ENCODE measurements around the gene ATXN1. TPM values are rescaled to one million over a fixed set of nuclear protein-coding genes. Genes with fewer than 3 reads are reported as not detected.

ATXN1 gene
- total RNA-seq, 1 experiment from 2014 or later = 7.6 TPM

- H3K36me3 ChIP-seq (replicated peaks; ENCODE audit: control insufficient read depth, insufficient read depth, low read length) = no peaks in the 10 kb centered on the region
- H3K27me3 ChIP-seq (ENCODE audit: control insufficient read depth, insufficient read depth, low read length) = no peaks in the 10 kb centered on the region
- DNase-seq = peak; percentile 15
- H3K4me3 ChIP-seq (ENCODE audit: insufficient read depth, low read depth, low read length) = no peak overlapping the region
These were observed 241.7 kb downstream of the ATXN1 start for GRCh38 chr6:16519265-16520242.

DNA sequence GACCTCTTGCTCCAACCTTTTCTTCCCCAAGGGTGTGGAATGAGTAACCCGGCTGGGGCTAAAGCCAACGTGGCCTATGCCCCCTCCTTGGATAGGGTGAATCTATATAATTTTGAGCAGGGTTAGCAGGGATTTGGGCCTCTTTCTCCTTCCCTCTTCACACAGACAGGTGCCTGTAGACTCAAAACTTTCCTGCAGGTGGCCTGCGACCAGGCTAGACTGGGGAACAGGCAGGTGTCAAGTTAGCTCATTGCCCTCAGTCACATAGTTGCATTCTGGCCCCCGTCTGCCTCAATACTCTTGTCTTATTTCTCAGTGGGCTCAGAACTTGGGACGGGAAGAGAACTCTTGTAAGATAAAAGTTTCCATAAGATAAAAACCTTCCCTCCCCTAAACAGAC, 243.0 kb downstream of the ATXN1 start:
- DNase-seq = peak; percentile 22
- H3K27me3 ChIP-seq (ENCODE audit: control insufficient read depth, insufficient read depth, low read length) = no peaks in the 10 kb centered on the region

GRCh38 chr6:16514249-16514648, 247.0 kb downstream of the ATXN1 start:
- DNase-seq = peak; percentile 42
- Histone ChIP-seq H3K4me3 (ENCODE audit: insufficient read depth, low read depth, low read length) (no peak overlapping the region), H3K36me3 (replicated peaks; ENCODE audit: control insufficient read depth, insufficient read depth, low read length) (no peaks in the 10 kb centered on the region), H3K27me3 (ENCODE audit: control insufficient read depth, insufficient read depth, low read length) (no peaks in the 10 kb centered on the region)

More for the DNA sequence above, 243.0 kb downstream of the ATXN1 start:
- Histone ChIP-seq H3K36me3 (replicated peaks; ENCODE audit: control insufficient read depth, insufficient read depth, low read length) (no peaks in the 10 kb centered on the region), H3K4me3 (ENCODE audit: insufficient read depth, low read depth, low read length) (no peak overlapping the region)

DNA sequence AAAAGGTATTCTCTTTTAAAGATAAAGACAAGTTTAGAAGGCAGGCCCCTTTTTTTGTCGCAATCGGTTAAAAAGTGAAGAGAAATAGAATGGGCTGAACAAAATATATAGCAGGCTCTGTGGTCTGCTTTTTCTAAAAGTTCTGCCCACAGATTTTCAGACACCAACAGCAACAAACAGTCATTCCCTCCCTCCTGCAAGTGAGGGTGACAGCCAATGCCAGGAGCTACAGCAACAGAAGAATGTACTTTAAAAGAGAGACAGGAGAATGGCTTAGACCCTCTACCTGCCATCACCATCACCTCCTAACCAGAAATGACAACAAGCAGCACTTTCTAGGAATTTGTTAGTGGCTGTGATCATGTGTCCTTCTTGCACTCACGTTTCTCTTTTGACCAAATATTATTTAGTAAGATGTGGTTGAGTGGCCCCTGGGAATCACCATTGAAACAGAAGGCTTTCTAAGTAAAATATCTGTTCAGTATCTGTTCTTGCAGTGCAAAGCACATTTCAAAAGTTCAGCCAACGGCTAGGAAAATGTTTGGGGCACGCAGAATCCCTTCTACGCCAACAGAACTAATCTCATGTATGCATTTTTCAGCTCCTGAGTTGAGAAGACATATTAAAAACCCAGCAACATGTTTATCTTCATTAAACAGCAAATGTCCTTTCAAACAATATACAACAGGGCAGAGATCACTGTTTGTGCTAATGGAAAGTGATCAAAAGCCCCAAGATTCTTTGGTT, 248.5 kb downstream of the ATXN1 start:
- no peak overlapping the region for H3K4me3 ChIP-seq (ENCODE audit: insufficient read depth, low read depth, low read length)

DNA sequence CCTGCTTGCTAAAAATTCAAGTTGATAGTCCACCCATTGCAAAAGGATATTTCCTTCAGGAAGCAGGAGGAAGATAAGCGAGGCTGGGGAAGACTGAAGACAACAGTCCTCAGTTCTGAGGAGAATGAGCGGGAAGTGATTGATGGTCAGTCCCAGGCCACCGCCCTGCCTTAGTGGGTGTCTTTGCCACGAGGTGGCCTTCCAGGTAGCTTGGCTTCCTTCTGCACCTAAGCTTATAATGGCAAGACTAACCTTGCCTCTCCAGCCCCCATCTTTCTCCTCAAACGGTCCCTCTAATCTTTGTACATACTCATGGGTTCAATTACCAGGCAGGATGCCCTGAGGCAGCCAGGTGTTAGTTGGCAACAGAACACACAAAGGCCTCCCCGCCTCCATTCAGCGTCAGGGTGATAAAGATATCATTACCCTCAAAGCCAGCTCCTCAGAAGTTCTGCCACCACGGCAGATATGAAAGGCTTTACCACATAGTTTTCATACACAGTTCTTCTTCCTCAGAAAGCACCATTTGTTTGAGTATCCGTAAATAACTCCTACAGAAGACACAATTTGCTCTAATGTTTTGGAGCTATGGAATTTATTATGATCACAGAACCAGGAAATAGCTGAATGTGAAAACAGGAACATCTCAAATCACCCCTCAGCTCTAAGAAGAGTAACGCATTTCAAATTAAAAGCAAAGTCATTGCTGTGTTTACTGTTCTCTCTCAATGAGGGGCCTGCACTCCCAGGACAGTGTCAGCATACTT, 249.4 kb downstream of the ATXN1 start:
- Histone ChIP-seq H3K27me3 (ENCODE audit: control insufficient read depth, insufficient read depth, low read length) (no peaks in the 10 kb centered on the region), H3K36me3 (replicated peaks; ENCODE audit: control insufficient read depth, insufficient read depth, low read length) (no peaks in the 10 kb centered on the region), H3K4me3 (ENCODE audit: insufficient read depth, low read depth, low read length) (no peak overlapping the region)
- DNase-seq = no peak

More for the DNA sequence above, 248.5 kb downstream of the ATXN1 start:
- DNase-seq = no peak
- H3K36me3 ChIP-seq (replicated peaks; ENCODE audit: control insufficient read depth, insufficient read depth, low read length) = no peaks in the 10 kb centered on the region
- no peaks in the 10 kb centered on the region for H3K27me3 ChIP-seq (ENCODE audit: control insufficient read depth, insufficient read depth, low read length)

DNA sequence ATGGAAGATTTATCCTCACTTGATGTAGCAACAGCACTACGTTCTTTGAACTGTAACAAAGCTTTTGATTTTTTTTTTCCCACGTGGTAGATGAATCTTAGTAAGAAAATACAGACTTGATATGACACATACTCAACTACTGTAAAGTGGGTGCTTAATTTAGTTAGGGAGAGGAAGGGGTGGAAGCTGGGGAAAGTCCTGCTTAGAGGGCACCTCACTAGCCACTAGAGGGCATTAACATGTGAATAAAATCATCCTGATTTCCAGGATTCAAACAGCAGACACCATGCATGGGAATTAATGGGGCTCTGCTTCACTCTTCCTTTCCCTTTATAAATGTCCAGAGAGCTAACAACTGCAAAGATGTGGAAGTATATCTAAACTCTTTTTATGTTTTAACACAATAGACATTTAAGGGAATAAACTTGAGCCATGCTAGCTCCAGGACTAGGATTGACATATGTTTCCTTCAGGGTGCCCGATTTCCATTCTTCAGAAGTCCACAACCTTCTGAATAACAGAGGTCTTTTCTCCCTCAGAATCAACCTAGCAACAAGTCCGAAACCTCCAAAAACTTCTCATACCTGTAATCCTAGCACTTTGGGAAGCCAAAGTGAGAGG, 250.1 kb downstream of the ATXN1 start:
- Histone ChIP-seq H3K4me3 (ENCODE audit: insufficient read depth, low read depth, low read length) (no peak overlapping the region), H3K27me3 (ENCODE audit: control insufficient read depth, insufficient read depth, low read length) (no peaks in the 10 kb centered on the region), H3K36me3 (replicated peaks; ENCODE audit: control insufficient read depth, insufficient read depth, low read length) (no peaks in the 10 kb centered on the region)
- DNase-seq = peak; percentile 19

- no peaks in the 10 kb centered on the region for H3K36me3 ChIP-seq (replicated peaks; ENCODE audit: control insufficient read depth, insufficient read depth, low read length)
- no peak for DNase-seq
- no peak overlapping the region for H3K4me3 ChIP-seq (ENCODE audit: insufficient read depth, low read depth, low read length)
- no peaks in the 10 kb centered on the region for H3K27me3 ChIP-seq (ENCODE audit: control insufficient read depth, insufficient read depth, low read length)
These were observed 251.0 kb downstream of the ATXN1 start for GRCh38 chr6:16510245-16510644.

- Histone ChIP-seq H3K36me3 (replicated peaks; ENCODE audit: control insufficient read depth, insufficient read depth, low read length) (no peaks in the 10 kb centered on the region), H3K27me3 (ENCODE audit: control insufficient read depth, insufficient read depth, low read length) (no peaks in the 10 kb centered on the region), H3K4me3 (ENCODE audit: insufficient read depth, low read depth, low read length) (no peak overlapping the region)
- no peak for DNase-seq
These were observed 252.3 kb downstream of the ATXN1 start for GRCh38 chr6:16508959-16509358.

- Histone ChIP-seq H3K27me3 (ENCODE audit: control insufficient read depth, insufficient read depth, low read length) (no peaks in the 10 kb centered on the region), H3K36me3 (replicated peaks; ENCODE audit: control insufficient read depth, insufficient read depth, low read length) (no peaks in the 10 kb centered on the region), H3K4me3 (ENCODE audit: insufficient read depth, low read depth, low read length) (no peak overlapping the region)
- DNase-seq = no peak
These were observed 255.4 kb downstream of the ATXN1 start for GRCh38 chr6:16505711-16506357.

DNA sequence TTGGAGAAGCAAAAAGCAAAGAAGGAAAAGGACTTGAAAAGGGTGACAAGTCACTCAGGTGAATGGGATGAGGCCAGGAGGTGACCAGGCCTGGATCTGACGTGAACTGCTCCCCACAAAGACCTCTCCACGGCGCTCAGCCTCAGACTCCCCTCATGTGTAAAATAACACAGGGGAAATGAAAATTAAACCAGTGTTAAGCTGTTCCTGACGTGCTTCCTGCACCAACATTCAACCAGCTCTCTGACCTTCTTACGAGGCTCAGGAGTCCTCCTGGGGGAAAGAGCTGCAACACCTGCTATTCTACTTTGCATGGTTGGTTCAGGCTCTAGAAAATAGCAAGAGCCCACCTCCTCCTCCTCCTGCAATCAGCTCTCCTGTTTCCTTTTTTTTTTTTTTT, 256.7 kb downstream of the ATXN1 start:
- Histone ChIP-seq H3K4me3 (ENCODE audit: insufficient read depth, low read depth, low read length) (no peak overlapping the region), H3K27me3 (ENCODE audit: control insufficient read depth, insufficient read depth, low read length) (no peaks in the 10 kb centered on the region), H3K36me3 (replicated peaks; ENCODE audit: control insufficient read depth, insufficient read depth, low read length) (no peaks in the 10 kb centered on the region)
- DNase-seq = no peak

DNA sequence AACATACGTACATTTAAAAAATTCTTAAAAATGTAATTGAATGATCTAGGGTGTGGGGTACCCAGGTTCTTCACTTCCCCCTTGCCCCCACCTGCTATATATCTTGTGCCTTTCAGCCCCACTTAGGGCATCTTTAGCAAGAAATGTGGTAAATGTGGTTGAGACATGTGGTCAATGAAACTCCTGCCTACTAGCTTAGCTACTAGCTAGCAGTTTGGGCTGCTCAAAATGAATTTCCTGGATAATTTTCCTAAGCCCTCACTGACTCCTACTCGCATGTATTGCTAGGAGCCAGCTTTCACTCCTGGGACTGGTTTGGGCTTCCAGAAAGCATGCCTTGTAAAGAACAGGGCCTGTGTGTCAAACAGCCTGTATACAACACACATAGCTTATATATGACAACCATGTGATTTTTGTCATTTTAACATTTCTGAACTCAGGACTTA, 257.3 kb downstream of the ATXN1 start:
- Histone ChIP-seq H3K4me3 (ENCODE audit: insufficient read depth, low read depth, low read length) (no peak overlapping the region), H3K27me3 (ENCODE audit: control insufficient read depth, insufficient read depth, low read length) (no peaks in the 10 kb centered on the region), H3K36me3 (replicated peaks; ENCODE audit: control insufficient read depth, insufficient read depth, low read length) (no peaks in the 10 kb centered on the region)
- DNase-seq = no peak

DNA sequence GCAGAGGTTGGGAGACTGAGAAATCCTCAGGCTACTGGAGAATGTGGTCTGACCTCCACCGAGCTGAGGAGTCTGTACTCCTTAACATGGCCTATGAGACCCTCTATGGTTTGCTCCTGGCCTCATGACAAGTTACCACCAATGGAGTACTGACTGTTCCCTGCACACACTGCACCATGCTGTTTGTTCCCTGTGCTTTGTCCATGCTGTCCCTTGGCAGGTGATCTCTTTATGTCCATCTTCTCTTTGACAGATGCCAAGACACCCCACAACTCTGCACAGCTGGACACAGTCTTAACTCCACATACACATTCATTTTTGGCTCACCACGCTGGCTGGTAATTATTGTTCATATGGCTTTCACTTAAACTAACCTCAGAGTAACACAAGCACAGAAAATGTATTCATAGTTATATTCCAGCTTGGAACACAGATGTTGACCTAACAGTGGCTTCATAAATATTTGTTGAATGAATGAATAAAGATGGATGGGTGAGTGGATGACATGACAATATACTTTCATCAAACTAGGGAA, 258.0 kb downstream of the ATXN1 start:
- no peak overlapping the region for H3K4me3 ChIP-seq (ENCODE audit: insufficient read depth, low read depth, low read length)
- no peak for DNase-seq

GRCh38 chr6:16498957-16499356, 262.3 kb downstream of the ATXN1 start:
- Histone ChIP-seq H3K36me3 (replicated peaks; ENCODE audit: control insufficient read depth, insufficient read depth, low read length) (no peaks in the 10 kb centered on the region), H3K4me3 (ENCODE audit: insufficient read depth, low read depth, low read length) (no peak overlapping the region), H3K27me3 (ENCODE audit: control insufficient read depth, insufficient read depth, low read length) (no peaks in the 10 kb centered on the region)
- DNase-seq = no peak

More for the DNA sequence above, 258.0 kb downstream of the ATXN1 start:
- no peaks in the 10 kb centered on the region for H3K27me3 ChIP-seq (ENCODE audit: control insufficient read depth, insufficient read depth, low read length)
- no peaks in the 10 kb centered on the region for H3K36me3 ChIP-seq (replicated peaks; ENCODE audit: control insufficient read depth, insufficient read depth, low read length)
